Skeletal muscle cell (primary cell): ENCODE data around the gene ITGA4.

Experiments
- DNase-seq: peaks from one replicate; pipeline ENCODE4 v3.0.0-alpha.2; 2010; ENCODE audit warnings: low read depth
- H3K4me3 ChIP-seq: 2 replicates; pipeline ENCODE4 v1.5.1; 2011; ENCODE audit warnings: low read depth, mild to moderate bottlenecking, control low read depth, low read length, moderate library complexity

The ITGA4 gene

DNA sequence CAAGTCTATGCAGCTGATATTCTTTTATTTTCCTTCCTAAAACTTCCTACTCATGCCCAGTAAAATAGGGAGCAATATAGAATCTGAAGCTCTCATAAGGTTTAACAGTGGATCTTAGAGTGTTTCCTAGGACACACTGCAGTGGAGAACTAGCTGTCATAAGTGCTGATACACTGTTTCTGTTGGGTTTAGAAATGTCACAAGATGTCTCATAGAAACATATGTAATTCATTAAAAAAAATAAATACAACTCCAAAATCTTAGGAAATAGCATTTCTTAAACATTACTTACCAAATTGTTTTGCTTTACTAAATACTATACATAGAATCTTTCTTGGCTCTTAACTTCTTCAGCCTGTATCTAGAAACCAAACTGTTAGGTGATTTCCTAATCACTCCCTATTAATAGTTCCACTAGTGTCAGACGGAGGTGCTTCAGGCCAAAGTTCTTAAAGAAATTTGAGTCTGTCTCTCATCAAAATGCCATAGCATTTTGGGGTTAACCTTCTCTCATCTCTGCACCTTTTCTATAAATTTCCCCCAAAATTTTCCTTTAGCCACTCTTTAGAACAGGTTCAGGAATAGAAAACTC is 106.0 kb downstream of the ITGA4 start:
- no peak for DNase-seq
- H3K4me3 ChIP-seq: no peak overlapping the region

GRCh38 chr2:181566334-181567032 is 109.3 kb downstream of the ITGA4 start:
- no peak overlapping the region for H3K4me3 ChIP-seq
- DNase-seq: no peak

- no peak for DNase-seq
Measured at GRCh38 chr2:181570059-181570458, 112.9 kb downstream of the ITGA4 start.

GRCh38 chr2:181570833-181571661 is 113.9 kb downstream of the ITGA4 start:
- DNase-seq: no peak
- no peak overlapping the region for H3K4me3 ChIP-seq

More at GRCh38 chr2:181570059-181570458, 112.9 kb downstream of the ITGA4 start:
- no peak overlapping the region for H3K4me3 ChIP-seq

GRCh38 chr2:181573140-181573736 is 116.1 kb downstream of the ITGA4 start:
- DNase-seq: no peak
- no peak overlapping the region for H3K4me3 ChIP-seq

- DNase-seq: no peak
- no peak overlapping the region for H3K4me3 ChIP-seq
Measured at GRCh38 chr2:181574321-181574720, 117.1 kb downstream of the ITGA4 start.

- DNase-seq: no peak
- H3K4me3 ChIP-seq: no peak overlapping the region
Measured at GRCh38 chr2:181575024-181575649, 118.0 kb downstream of the ITGA4 start.

GRCh38 chr2:181575650-181576025 is 118.5 kb downstream of the ITGA4 start:
- DNase-seq: no peak
- H3K4me3 ChIP-seq: no peak overlapping the region

GRCh38 chr2:181576431-181576830 is 119.2 kb downstream of the ITGA4 start:
- H3K4me3 ChIP-seq: no peak overlapping the region

DNA sequence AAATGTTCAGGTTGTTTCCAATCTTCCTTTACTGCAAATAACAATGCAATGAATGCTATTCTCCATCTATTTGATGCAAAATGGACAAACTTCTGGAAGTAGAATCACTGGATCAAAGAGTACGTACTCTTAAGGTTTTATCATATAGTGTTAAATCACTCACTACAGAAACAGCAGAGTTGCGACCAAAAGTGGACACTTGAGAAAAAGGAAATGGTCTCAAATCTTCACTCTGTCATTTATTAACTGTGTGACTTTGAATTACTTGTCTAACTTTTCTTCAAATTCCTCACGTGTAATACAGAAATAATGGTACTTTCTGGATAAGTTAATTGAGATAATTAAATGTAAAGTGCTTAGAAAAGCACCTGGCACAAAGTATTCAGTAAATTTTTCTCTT is 121.6 kb downstream of the ITGA4 start:
- no peak for DNase-seq

More at GRCh38 chr2:181576431-181576830, 119.2 kb downstream of the ITGA4 start:
- DNase-seq: no peak

GRCh38 chr2:181581534-181581933 is 124.3 kb downstream of the ITGA4 start:
- no peak for DNase-seq

More for the DNA sequence above, 121.6 kb downstream of the ITGA4 start:
- H3K4me3 ChIP-seq: no peak overlapping the region

GRCh38 chr2:181585732-181586131 is 128.5 kb downstream of the ITGA4 start:
- no peak for DNase-seq
- H3K4me3 ChIP-seq: no peak overlapping the region

More at GRCh38 chr2:181581534-181581933, 124.3 kb downstream of the ITGA4 start:
- no peak overlapping the region for H3K4me3 ChIP-seq
